ENCODE results near the gene LRRC26. TPM values are rescaled to one million over a fixed set of nuclear protein-coding genes. Genes with fewer than 3 reads are reported as not detected.
A peak's percentile ranks its signal among the peaks of the same experiment; 100 is the strongest.

LRRC26 gene
- total and polyA plus RNA-seq, 7 donors = 0.68 to 6.3 (median 1.3) TPM; not detected in 3

- intact Hi-C loops (cut with DNase I) = no loop called here
- 22 to 45% methylated on average over 33 of the region's 33 CpGs for WGBS, 2 donors
- no peaks in the 10 kb centered on the region for H3K9me3 ChIP-seq
- H3K36me3 ChIP-seq = peaks cover 11 to 34% (median 15%) of the 10 kb centered on the region in 4 donors
- H3K27ac ChIP-seq = no peak overlapping the region
- H3K27me3 ChIP-seq = peaks cover 3 to 34% (median 8%) of the 10 kb centered on the region in 3 donors
- no peak overlapping the region for H3K4me3 ChIP-seq
- no peak for DNase-seq
- H3K4me1 ChIP-seq = no peaks in the 10 kb centered on the region
- TF ChIP-seq EP300 (IDR thresholded peaks at IDR 0.05) (no peak), POLR2A (IDR thresholded peaks at IDR 0.05) (no peak), POLR2AphosphoS5 (IDR thresholded peaks at IDR 0.05) (no peak), CTCF (IDR thresholded peaks at IDR 0.05) (no peak)
Measured at GRCh38 chr9:137175345-137175961, 5.6 kb upstream of the LRRC26 start.

- Histone ChIP-seq H3K4me1 (peaks cover 0 to 3% (median 1%) of the 10 kb centered on the region in 4 donors), H3K4me3 (no peak overlapping the region), H3K36me3 (peaks cover 5 to 27% (median 9%) of the 10 kb centered on the region in 4 donors), H3K27me3 (peaks cover 10 to 40% (median 14%) of the 10 kb centered on the region in 3 donors), H3K9me3 (no peaks in the 10 kb centered on the region), H3K27ac (no peak overlapping the region)
- TF ChIP-seq POLR2AphosphoS5 (IDR thresholded peaks at IDR 0.05) = no peak
- TF ChIP-seq POLR2A (IDR thresholded peaks at IDR 0.05) = no peak
- TF ChIP-seq EP300 (IDR thresholded peaks at IDR 0.05) = no peak
- no peak for TF ChIP-seq CTCF (IDR thresholded peaks at IDR 0.05)
- no peak for DNase-seq
- WGBS, 2 donors = 13 to 44% methylated on average over 34 of the region's 34 CpGs
- intact Hi-C loops (cut with DNase I) = no loop called here
Measured at GRCh38 chr9:137174722-137175293, 5.0 kb upstream of the LRRC26 start.

- H3K27ac ChIP-seq = no peak overlapping the region
- intact Hi-C loops (cut with DNase I) = no loop called here
- H3K9me3 ChIP-seq = no peaks in the 10 kb centered on the region
- H3K4me3 ChIP-seq = no peak overlapping the region
- DNase-seq = no peak
- 55 to 82% methylated on average over 45 of the region's 45 CpGs for WGBS, 2 donors
- peaks cover 0 to 19% (median 4%) of the 10 kb centered on the region in 4 donors for H3K36me3 ChIP-seq
- H3K4me1 ChIP-seq = peaks cover 0 to 11% (median 9%) of the 10 kb centered on the region in 4 donors
- peaks cover 17 to 48% (median 22%) of the 10 kb centered on the region in 3 donors for H3K27me3 ChIP-seq
- TF ChIP-seq POLR2AphosphoS5 (IDR thresholded peaks at IDR 0.05) = peak in 1 of 4 donors; percentile 14
- TF ChIP-seq POLR2A (IDR thresholded peaks at IDR 0.05) = no peak
Measured at GRCh38 chr9:137173796-137174664, 4.2 kb upstream of the LRRC26 start.

- 24 to 39% methylated on average over 21 of the region's 21 CpGs for WGBS, 2 donors
- H3K36me3 ChIP-seq = peaks cover 0 to 11% (median under 1%) of the 10 kb centered on the region in 4 donors
- no peaks in the 10 kb centered on the region for H3K9me3 ChIP-seq
- H3K27me3 ChIP-seq = peaks cover 26 to 57% (median 31%) of the 10 kb centered on the region in 3 donors
- H3K4me3 ChIP-seq = no peak overlapping the region
- H3K4me1 ChIP-seq = peaks cover 0 to 20% (median 18%) of the 10 kb centered on the region in 4 donors
- H3K27ac ChIP-seq = no peak overlapping the region
- TF ChIP-seq POLR2AphosphoS5 (IDR thresholded peaks at IDR 0.05) = no peak
- no peak for DNase-seq
- intact Hi-C loops (cut with DNase I) = no loop called here
Measured at GRCh38 chr9:137172901-137173795, 3.3 kb upstream of the LRRC26 start.

GRCh38 chr9:137171149-137171900, 1.5 kb upstream of the LRRC26 start:
- TF ChIP-seq EP300 (IDR thresholded peaks at IDR 0.05) = no peak
- no peak for TF ChIP-seq POLR2AphosphoS5 (IDR thresholded peaks at IDR 0.05)
- TF ChIP-seq CTCF (IDR thresholded peaks at IDR 0.05) = no peak
- TF ChIP-seq POLR2A (IDR thresholded peaks at IDR 0.05) = no peak

More at GRCh38 chr9:137171149-137171900, 1.5 kb upstream of the LRRC26 start:
- no peak overlapping the region for H3K4me3 ChIP-seq
- H3K4me1 ChIP-seq = peaks cover 0 to 29% (median 29%) of the 10 kb centered on the region in 4 donors
- H3K27me3 ChIP-seq = peaks cover 44 to 75% (median 49%) of the 10 kb centered on the region in 3 donors
- intact Hi-C loops (cut with DNase I) = no loop called here
- no peak overlapping the region for H3K27ac ChIP-seq
- H3K36me3 ChIP-seq = no peaks in the 10 kb centered on the region
- no peaks in the 10 kb centered on the region for H3K9me3 ChIP-seq
- DNase-seq = no peak
- WGBS, 2 donors = 81 to 85% methylated on average over 22 of the region's 22 CpGs

All from sigmoid colon (tissue), 7 donors.